HG03342 (cell line): ENCODE data around the gene MAG.
A peak's percentile ranks its signal among the peaks of the same experiment; 100 is the strongest.

Source experiments
- ATAC-seq: cut with Tn5 transposase; IDR thresholded peaks from one replicate; pipeline ENCODE4 v1.9.1; 2021; ENCODE audit warnings: mild to moderate bottlenecking, moderate library complexity; ENCODE audit not compliant: unreplicated experiment

The MAG gene

GRCh38 chr19:35340431-35340830 lies 48.5 kb downstream of the MAG start:
- ATAC-seq: no peak

- no peak for ATAC-seq
These were observed 49.0 kb downstream of the MAG start for GRCh38 chr19:35341006-35341405.

GRCh38 chr19:35341565-35342225 lies 49.7 kb downstream of the MAG start:
- ATAC-seq: no peak

- ATAC-seq: no peak
These were observed 50.5 kb downstream of the MAG start for GRCh38 chr19:35342430-35342829.

GRCh38 chr19:35344511-35345031 lies 52.6 kb downstream of the MAG start:
- no peak for ATAC-seq

- ATAC-seq: no peak
These were observed 53.7 kb downstream of the MAG start for GRCh38 chr19:35345671-35346111.

GRCh38 chr19:35346193-35347052 lies 54.5 kb downstream of the MAG start:
- ATAC-seq: no peak

GRCh38 chr19:35347171-35347929 lies 55.4 kb downstream of the MAG start, which contains the start of gene FFAR1:
FFAR1 (plus strand) TSS chr19:35347902; CDS start chr19:35351552, 3,650 bp downstream.
- ATAC-seq: peak; percentile 43

- no peak for ATAC-seq
These were observed 56.0 kb downstream of the MAG start for GRCh38 chr19:35347930-35348298.

GRCh38 chr19:35348911-35349611 lies 57.1 kb downstream of the MAG start:
- no peak for ATAC-seq

GRCh38 chr19:35349614-35350521 lies 57.9 kb downstream of the MAG start:
- ATAC-seq: no peak

GRCh38 chr19:35350591-35350990 lies 58.6 kb downstream of the MAG start:
- no peak for ATAC-seq

GRCh38 chr19:35351411-35352176 lies 59.6 kb downstream of the MAG start:
- no peak for ATAC-seq

- no peak for ATAC-seq
These were observed 60.2 kb downstream of the MAG start for GRCh38 chr19:35352177-35352447.

GRCh38 chr19:35352448-35353304 lies 60.7 kb downstream of the MAG start:
- ATAC-seq: no peak

- ATAC-seq: no peak
These were observed 61.7 kb downstream of the MAG start for GRCh38 chr19:35353635-35354034.

GRCh38 chr19:35354898-35355297 lies 62.9 kb downstream of the MAG start:
- ATAC-seq: no peak

- ATAC-seq: no peak
These were observed 64.0 kb downstream of the MAG start for GRCh38 chr19:35355791-35356460.
